Activated T-cell treated with anti-CD3 and anti-CD28 coated beads for 48 hours (primary cell): ENCODE results near the gene VARS2.

Experiments used
- DNase-seq: peaks from one replicate; pipeline ENCODE4 v3.0.0-alpha.2; 2020; ENCODE audit warnings: low read depth

Gene VARS2

GRCh38 chr6:30928677-30929076 is 14.6 kb downstream of the VARS2 start:
- no peak for DNase-seq

- DNase-seq = no peak
Measured at GRCh38 chr6:30930506-30930905, 16.5 kb downstream of the VARS2 start.

GRCh38 chr6:30931272-30931671 is 17.2 kb downstream of the VARS2 start:
- no peak for DNase-seq

- DNase-seq = no peak
Measured at GRCh38 chr6:30931969-30932645, 18.1 kb downstream of the VARS2 start, which contains the start of gene SFTA2. TSS of gene SFTA2 (minus strand) at chr6:30932170. CDS start at chr6:30932096, 74 bp downstream.

- no peak for DNase-seq
Measured at GRCh38 chr6:30932665-30933365, 18.8 kb downstream of the VARS2 start.

- no peak for DNase-seq
Measured at GRCh38 chr6:30935018-30935417, 21.0 kb downstream of the VARS2 start.

- no peak for DNase-seq
Measured at GRCh38 chr6:30937265-30937664, 23.2 kb downstream of the VARS2 start.

GRCh38 chr6:30938730-30939129 is 24.7 kb downstream of the VARS2 start:
- DNase-seq = no peak

GRCh38 chr6:30939473-30939872 is 25.4 kb downstream of the VARS2 start:
- no peak for DNase-seq

- no peak for DNase-seq
Measured at GRCh38 chr6:30940361-30940986, 26.4 kb downstream of the VARS2 start, which contains the start of gene MUCL3. TSS of gene MUCL3 (plus strand) at chr6:30940973. CDS start at chr6:30941000, 27 bp downstream.

- DNase-seq = no peak
Measured at GRCh38 chr6:30942338-30943060, 28.5 kb downstream of the VARS2 start.

- DNase-seq = no peak
Measured at GRCh38 chr6:30944051-30944450, 30.0 kb downstream of the VARS2 start.

- DNase-seq = no peak
Measured at GRCh38 chr6:30945281-30945680, 31.2 kb downstream of the VARS2 start.

GRCh38 chr6:30947231-30947630 is 33.2 kb downstream of the VARS2 start:
- no peak for DNase-seq

GRCh38 chr6:30948811-30949210 is 34.8 kb downstream of the VARS2 start:
- DNase-seq = no peak

- DNase-seq = no peak
Measured at GRCh38 chr6:30951907-30952469, 38.0 kb downstream of the VARS2 start.

GRCh38 chr6:30954631-30955366 is 40.8 kb downstream of the VARS2 start:
- no peak for DNase-seq

- peak; percentile 82 for DNase-seq
Measured at GRCh38 chr6:30955367-30956042, 41.5 kb downstream of the VARS2 start.

- DNase-seq = no peak
Measured at GRCh38 chr6:30957716-30958115, 43.7 kb downstream of the VARS2 start.

- no peak for DNase-seq
Measured at GRCh38 chr6:30960907-30961673, 47.1 kb downstream of the VARS2 start.
